CD4-positive, alpha-beta T cell (primary cell): ENCODE measurements around the gene PRKCB. TPM values are rescaled to one million over a fixed set of nuclear protein-coding genes. Genes with fewer than 3 reads are reported as not detected.
"Not testable (repeated sequence)": the region's sequence is repeated elsewhere in the genome, so short reads cannot be mapped to it uniquely, and the experiment has no call there.

Experiments used
- ATAC-seq: fragments of 200-7000 bp; cut with Tn5 transposase; one replicate; pipeline ENCODE4 v1.10.0; 2022; ENCODE audit warnings: mild to moderate bottlenecking; ENCODE audit not compliant: poor library complexity
- CTCF ChIA-PET: fragments of 350-600 bp; sonication (Branson Sonifier 250); formaldehyde crosslinking; loops from one replicate; lab custom pipeline; 2021; ENCODE audit warnings: antibody characterized with exemption, inconsistent platforms; lab: Charles Lee
- POLR2A ChIA-PET: fragments of 350-600 bp; sonication (Branson Sonifier 250); formaldehyde crosslinking; loops from one replicate; lab custom pipeline; 2021; ENCODE audit warnings: antibody characterized with exemption, inconsistent platforms; lab: Charles Lee
- DNase-seq, 14 experiments: peaks; one replicate each; pipeline ENCODE4 v3.0.0-alpha.2; 2013 to 2020; ENCODE audit warnings: mixed read lengths in 2 of 14
- H3K27ac ChIP-seq, 2 donors: one replicate each; pipeline versions ENCODE4 v1.5.1 to v1.7.0; 2013; ENCODE audit warnings: low read length in 2 of 2, low read depth in 1 of 2, mild to moderate bottlenecking in 1 of 2
- H3K27me3 ChIP-seq, 2 experiments: 1 replicate in 1 of 2; 2 replicates in 1 of 2; pipeline versions ENCODE4 v1.6.1 to v1.7.0; 2013; ENCODE audit warnings: low read length in 2 of 2, control low read depth in 1 of 2, mild to moderate bottlenecking in 1 of 2, moderate library complexity in 1 of 2; ENCODE audit not compliant: insufficient read depth in 2 of 2, control insufficient read depth in 1 of 2
- H3K36me3 ChIP-seq: one replicate; pipeline ENCODE4 v1.6.1; 2013; ENCODE audit warnings: low read length, control low read depth; ENCODE audit not compliant: insufficient read depth
- H3K4me1 ChIP-seq: one replicate; pipeline ENCODE4 v1.6.1; 2013; ENCODE audit warnings: low read length, control low read depth; ENCODE audit not compliant: insufficient read depth
- H3K4me3 ChIP-seq: one replicate; pipeline ENCODE4 v1.5.1; 2013; ENCODE audit warnings: mild to moderate bottlenecking, low read length, moderate library complexity
- H3K9me3 ChIP-seq, 2 experiments: 1 replicate in 1 of 2; 2 replicates in 1 of 2; pipeline versions ENCODE4 v1.6.1 to v1.7.0; 2013; ENCODE audit warnings: low read length in 2 of 2, mild to moderate bottlenecking in 2 of 2, control low read depth in 1 of 2, moderate library complexity in 1 of 2; ENCODE audit not compliant: control insufficient read depth in 1 of 2, insufficient read depth in 1 of 2
- H3K27ac Mint-ChIP-seq: one replicate; pipeline ENCODE4 v1.8.0; 2020; ENCODE audit warnings: mixed read lengths
- H3K27me3 Mint-ChIP-seq: one replicate; pipeline ENCODE4 v1.8.0; 2021; ENCODE audit warnings: mixed read lengths
- H3K36me3 Mint-ChIP-seq: one replicate; pipeline ENCODE4 v1.8.0; 2021; ENCODE audit warnings: low read depth, mixed read lengths
- H3K4me1 Mint-ChIP-seq: one replicate; pipeline ENCODE4 v1.8.0; 2021; ENCODE audit warnings: low read depth, mixed read lengths
- H3K4me3 Mint-ChIP-seq: one replicate; pipeline ENCODE4 v1.8.0; 2020; ENCODE audit warnings: mild to moderate bottlenecking, mixed read lengths
- H3K9me3 Mint-ChIP-seq: one replicate; pipeline ENCODE4 v1.8.0; 2020; ENCODE audit warnings: mixed read lengths
- CTCF ChIP-seq: fragments of 200-600 bp; IDR thresholded peaks from one replicate; pipeline ENCODE4 v1.8.0; 2022; ENCODE audit warnings: antibody characterized with exemption, mild to moderate bottlenecking
- intact Hi-C, 2 experiments: fragments of 100-400 bp; cut with DNase I in 1 of 2; cut with micrococcal nuclease in 1 of 2; formaldehyde crosslinking; loops; one replicate each; pipeline versions ENCODE4 v1.15.1 to v1.9.0; 2023 to 2025; cut with DNase I, micrococcal nuclease
- total RNA-seq, 174 experiments: library from RNA in 2 of 174; stranded (reverse) in 2 of 174; gene quantifications; one replicate each; pipeline ENCODE4 v1.2.3 and lab custom pipeline; 2021 to 2026

Gene PRKCB
- total RNA-seq, 2 experiments from 2014 or later: 64.7 TPM

- intact Hi-C loops: no loop called here
- no peak overlapping the region for H3K4me3 ChIP-seq
- no peak overlapping the region for H3K27ac Mint-ChIP-seq
- no peak for ATAC-seq
- DNase-seq: no peak
- no peaks in the 10 kb centered on the region for H3K4me1 ChIP-seq
- peaks cover 36% of the 10 kb centered on the region for H3K4me1 Mint-ChIP-seq
- no peaks in the 10 kb centered on the region for H3K27me3 ChIP-seq
- no peak for TF ChIP-seq CTCF
- ChIA-PET CTCF (no interaction called here), POLR2A (no interaction called here)
- peaks cover 7% of the 10 kb centered on the region for H3K36me3 ChIP-seq
- H3K9me3 ChIP-seq: no peaks in the 10 kb centered on the region
- no peaks in the 10 kb centered on the region for H3K36me3 Mint-ChIP-seq
- no peaks in the 10 kb centered on the region for H3K9me3 Mint-ChIP-seq
- no peaks in the 10 kb centered on the region for H3K27me3 Mint-ChIP-seq
- no peak overlapping the region for H3K27ac ChIP-seq
- H3K4me3 Mint-ChIP-seq: no peak overlapping the region
Measured at GRCh38 chr16:24024971-24025370, 189.2 kb downstream of the PRKCB start.

- Mint-ChIP-seq H3K9me3 (no peaks in the 10 kb centered on the region), H3K4me3 (no peak overlapping the region), H3K27me3 (no peaks in the 10 kb centered on the region), H3K27ac (no peak overlapping the region), H3K4me1 (peaks cover 38% of the 10 kb centered on the region), H3K36me3 (peaks cover 18% of the 10 kb centered on the region)
- intact Hi-C loops: no loop called here
- ChIA-PET POLR2A (interaction anchor here (1.7 kb wide), 2 partner anchors 11 to 13 kb away, joined by 3 to 10 read pairs; no protein-coding TSS in a partner anchor), CTCF (interaction anchor here (1.0 kb wide), 1 partner anchor 18 kb away, joined by 4 read pairs; no protein-coding TSS in a partner anchor)
- DNase-seq: no peak
- Histone ChIP-seq H3K4me3 (no peak overlapping the region), H3K27me3 (no peaks in the 10 kb centered on the region), H3K36me3 (peaks cover 9% of the 10 kb centered on the region), H3K27ac (no peak overlapping the region), H3K9me3 (no peaks in the 10 kb centered on the region), H3K4me1 (peaks cover 7% of the 10 kb centered on the region)
- ATAC-seq: no peak
- no peak for TF ChIP-seq CTCF
Measured at GRCh38 chr16:24027466-24027865, 191.7 kb downstream of the PRKCB start.

- POLR2A ChIA-PET, H3K27me3 Mint-ChIP-seq, CTCF ChIA-PET, ATAC-seq, DNase-seq, H3K27me3 ChIP-seq, H3K4me3 ChIP-seq, H3K9me3 Mint-ChIP-seq, H3K4me3 Mint-ChIP-seq, H3K9me3 ChIP-seq, H3K27ac ChIP-seq: not testable (repeated sequence)
- Mint-ChIP-seq H3K4me1 (peaks cover 57% of the 10 kb centered on the region), H3K27ac (peak overlapping the region; percentile 15), H3K36me3 (peaks cover 41% of the 10 kb centered on the region)
- Histone ChIP-seq H3K4me1 (peaks cover 25% of the 10 kb centered on the region), H3K36me3 (peaks cover 20% of the 10 kb centered on the region)
- intact Hi-C loops: loop anchor here in 1 of 2 experiments (10.0 kb wide), 1 partner anchor 355 kb away; the partner anchor contains the start of gene PLK1
Measured at GRCh38 chr16:24029841-24030240, 194.1 kb downstream of the PRKCB start.
